K562 (cell line): ENCODE results near the gene CCR9. TPM values are rescaled to one million over a fixed set of nuclear protein-coding genes. Genes with fewer than 3 reads are reported as not detected.

Experiments
- ARID1B ChIP-seq: fragments of 450-650 bp; IDR thresholded peaks from 2 replicates; pipeline ENCODE4 v1.6.1; 2016; ENCODE audit warnings: antibody characterized with exemption, mild to moderate bottlenecking, inconsistent platforms
- ARNT ChIP-seq, 2 experiments: fragments of 450-650 bp; IDR thresholded peaks; 2 replicates each; pipeline ENCODE4 v1.6.1; 2016; ENCODE audit warnings: mild to moderate bottlenecking in 1 of 2
- ETV5 ChIP-seq: sonication (generic); formaldehyde crosslinking; IDR thresholded peaks from 2 replicates; pipeline ENCODE4 v1.4.0; 2020; ENCODE audit warnings: low read depth, mild to moderate bottlenecking, missing genetic modification reagents
- JUN ChIP-seq, 2 experiments: sonication (generic) in 1 of 2; formaldehyde crosslinking in 1 of 2; IDR thresholded peaks; 2 replicates each; pipeline versions ENCODE4 v1.6.1 to v1.8.0; 2012 to 2022; ENCODE audit warnings: borderline replicate concordance in 2 of 2, mild to moderate bottlenecking in 2 of 2, improper control_type of control experiment in 1 of 2, low read depth in 1 of 2, low read length in 1 of 2, missing genetic modification reagents in 1 of 2
- KAT2B ChIP-seq: IDR thresholded peaks from one replicate; pipeline ENCODE4 v1.6.1; 2012; ENCODE audit warnings: low read depth, mild to moderate bottlenecking, control low read depth, inconsistent platforms, low read length, moderate library complexity
- MYBL2 ChIP-seq, 2 experiments: fragments of 450-650 bp in 1 of 2; sonication (generic) in 1 of 2; formaldehyde crosslinking in 1 of 2; IDR thresholded peaks; 2 replicates each; pipeline versions ENCODE4 v1.6.1 to v1.8.1; 2017 to 2022; ENCODE audit warnings: borderline replicate concordance in 1 of 2, inconsistent platforms in 1 of 2, low read depth in 1 of 2, mild to moderate bottlenecking in 1 of 2, missing genetic modification reagents in 1 of 2, moderate library complexity in 1 of 2
- POLR2G ChIP-seq: fragments of 200-400 bp; formaldehyde crosslinking; IDR thresholded peaks from 2 replicates; pipeline ENCODE4 v1.6.1; 2017; ENCODE audit warnings: low read depth, mild to moderate bottlenecking, antibody characterized with exemption, low read length, moderate library complexity
- PPARD ChIP-seq: fragments of 250-450 bp; sonication (Bioruptor Pico); IDR thresholded peaks from 2 replicates; pipeline ENCODE4 v1.8.0; 2022; ENCODE audit warnings: inconsistent platforms, mild to moderate bottlenecking, moderate library complexity
- SNRNP70 ChIP-seq: fragments of 200-400 bp; formaldehyde crosslinking; optimal IDR thresholded peaks from 2 replicates; pipeline ENCODE3; 2017; ENCODE audit warnings: low read depth, low read length
- TAF1 ChIP-seq: IDR thresholded peaks from 2 replicates; pipeline ENCODE4 v1.6.1; 2011; ENCODE audit warnings: mild to moderate bottlenecking, low read length, moderate library complexity; ENCODE audit not compliant: insufficient read depth, control insufficient read depth, severe bottlenecking; ENCODE audit errors: extremely low read depth
- TBP ChIP-seq: optimal IDR thresholded peaks from 2 replicates; pipeline ENCODE3; 2011; ENCODE audit warnings: low read depth, low read length, improper control_type of control experiment
- TCF3 ChIP-seq: sonication (generic); formaldehyde crosslinking; IDR thresholded peaks from 2 replicates; pipeline ENCODE4 v1.4.0; 2020; ENCODE audit warnings: mild to moderate bottlenecking, missing genetic modification reagents
- TRIM28 ChIP-seq: fragments of 450-650 bp; IDR thresholded peaks from 2 replicates; pipeline ENCODE4 v1.6.1; 2017
- VEZF1 ChIP-seq: fragments of 200-800 bp; sonication (Bioruptor generic); IDR thresholded peaks from 2 replicates; pipeline ENCODE4 v1.6.1; 2017; ENCODE audit warnings: missing genetic modification characterization, missing compliant biosample characterization
- ZNF212 ChIP-seq: fragments of 450-650 bp; formaldehyde crosslinking; IDR thresholded peaks from 2 replicates; pipeline ENCODE4 v1.4.0; 2020; ENCODE audit warnings: mild to moderate bottlenecking
- ZNF436 ChIP-seq: fragments of 250-450, 450-650 bp; sonication (Bioruptor Pico); formaldehyde crosslinking; IDR thresholded peaks from 2 replicates; pipeline ENCODE4 v1.7.0; 2020; ENCODE audit warnings: mild to moderate bottlenecking
- ZNF445 ChIP-seq: fragments of 250-450 bp; sonication (Bioruptor Pico); IDR thresholded peaks from 2 replicates; pipeline ENCODE4 v1.4.0; 2020; ENCODE audit warnings: low read depth, mild to moderate bottlenecking, moderate library complexity
- ZNF57 ChIP-seq: fragments of 450-650 bp; formaldehyde crosslinking; IDR thresholded peaks from 2 replicates; pipeline ENCODE4 v1.4.0; 2020; ENCODE audit warnings: mild to moderate bottlenecking, moderate library complexity
- polyA plus RNA-seq, 8 experiments: library from polyadenylated mRNA; depleted of rRNA in 4 of 8; stranded (reverse) in 5 of 8; unstranded in 3 of 8; fragments of >200 nt; fragmentation: Nextera tagmentation in 2 of 8; fragmentation: Illumina TruSeq in 1 of 8; extraction: Ambion mirVana in 2 of 8; extraction: Trizol in 1 of 8; gene quantifications; 2 replicates each; pipeline versions ENCODE4 v1.2.1 to v1.2.3, GENCODE V29; 2011 to 2014; ENCODE audit warnings: inconsistent platforms in 1 of 8, missing spikeins in 1 of 8
- total RNA-seq, 7 experiments: library from RNA; depleted of rRNA in 6 of 7; stranded (reverse); fragments of >200 nt in 6 of 7; fragmentation: Illumina TruSeq in 2 of 7; extraction: Trizol in 2 of 7; gene quantifications; 2 replicates each; pipeline versions ENCODE4 v1.2.1 to v1.2.3, GENCODE V29; 2011 to 2021; ENCODE audit warnings: low replicate concordance in 1 of 7
- TF ChIP-seq, protein P1 (sequence below), 2 experiments: fragments of 450-650 bp in 1 of 2; sonication (generic) in 1 of 2; formaldehyde crosslinking in 1 of 2; IDR thresholded peaks in 1 of 2; conservative IDR thresholded peaks in 1 of 2; 2 replicates each; pipeline versions ENCODE4 v1.6.1 to v1.8.1; 2016 to 2023; ENCODE audit warnings: mild to moderate bottlenecking in 2 of 2, moderate library complexity in 2 of 2, inconsistent platforms in 1 of 2, missing genetic modification reagents in 1 of 2
- TF ChIP-seq, protein P2 (sequence below): fragments of 450-650 bp; IDR thresholded peaks from 2 replicates; pipeline ENCODE4 v1.6.1; 2017; ENCODE audit warnings: mild to moderate bottlenecking, moderate library complexity
- TF ChIP-seq, protein P3 (sequence below): fragments of 250-450 bp; sonication (Bioruptor Pico); IDR thresholded peaks from 2 replicates; pipeline ENCODE4 v1.8.0; 2022; ENCODE audit warnings: inconsistent platforms

Gene CCR9
- total and polyA plus RNA-seq, 9 of the 15 experiments (the other 6 are each of a cell fraction or from before 2014, with no cell fraction given) = not detected

DNA sequence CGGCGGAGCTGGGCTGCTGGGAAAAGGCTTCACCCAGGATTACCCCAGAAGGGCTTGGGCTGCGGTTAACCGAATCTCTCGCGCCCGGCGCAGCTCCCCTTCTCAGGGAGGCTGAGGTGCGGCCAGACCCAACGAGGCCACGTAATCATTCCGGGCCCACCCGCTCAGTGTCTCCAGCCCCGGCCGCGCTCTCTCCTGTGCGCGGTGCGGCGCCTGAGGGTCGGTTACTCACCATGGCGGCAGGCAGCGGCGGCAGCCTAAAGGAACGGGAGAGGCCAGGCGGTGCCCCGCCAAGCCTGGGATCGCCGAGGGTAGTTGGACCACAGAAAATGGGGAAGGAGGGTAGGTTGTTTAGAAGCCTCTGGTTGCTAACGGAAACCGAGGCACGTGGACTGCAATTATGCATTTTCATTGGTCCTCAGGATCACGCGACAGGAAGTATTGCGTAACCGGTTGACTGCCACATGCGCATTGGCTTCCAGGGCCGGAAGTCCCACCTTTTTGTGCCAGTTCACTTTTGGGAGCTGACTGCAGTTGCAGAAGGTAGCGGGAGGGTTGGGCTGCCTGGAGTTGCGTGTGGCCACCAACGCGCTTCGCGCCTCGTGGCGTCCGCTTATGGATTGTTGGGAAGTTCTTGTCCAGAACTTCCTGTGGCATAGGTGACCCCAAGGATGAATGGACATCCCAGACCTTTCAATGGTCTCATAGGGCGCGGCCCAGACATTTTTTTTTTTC, 44.4 kb upstream of the CCR9 start, which contains the start of gene LZTFL1 (continued):
- TF ChIP-seq MYBL2 (IDR thresholded peaks at IDR 0.05; ENCODE audit: low read depth) = peak; percentile 60
- no peak for TF ChIP-seq MYBL2 (CRISPR knock-in tag; IDR thresholded peaks at IDR 0.05; ENCODE audit: borderline replicate concordance)
- TF ChIP-seq, protein P1, sequence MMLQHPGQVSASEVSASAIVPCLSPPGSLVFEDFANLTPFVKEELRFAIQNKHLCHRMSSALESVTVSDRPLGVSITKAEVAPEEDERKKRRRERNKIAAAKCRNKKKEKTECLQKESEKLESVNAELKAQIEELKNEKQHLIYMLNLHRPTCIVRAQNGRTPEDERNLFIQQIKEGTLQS (IDR thresholded peaks at IDR 0.05) = peak; percentile 98
- TF ChIP-seq, protein P1 (CRISPR knock-in tag; conservative IDR thresholded peaks at IDR 0.05) = peak; percentile 66
- TF ChIP-seq ZNF436 (CRISPR knock-in tag) = no peak
- TF ChIP-seq ARID1B = peak; percentile 36
- peak; percentile 31 for TF ChIP-seq TAF1
- TF ChIP-seq ETV5 (CRISPR knock-in tag) = 0 out of 2 replicates have a peak, but pooled peaks have one; percentile 48
- no peak for TF ChIP-seq SNRNP70
- peak; percentile 39 to 52; a peak in 1 of 4 replicates for TF ChIP-seq ARNT (IDR thresholded peaks at IDR 0.05)
- no peak for TF ChIP-seq ZNF445 (CRISPR knock-in tag)
- TF ChIP-seq KAT2B = no peak
- TF ChIP-seq, protein P2, sequence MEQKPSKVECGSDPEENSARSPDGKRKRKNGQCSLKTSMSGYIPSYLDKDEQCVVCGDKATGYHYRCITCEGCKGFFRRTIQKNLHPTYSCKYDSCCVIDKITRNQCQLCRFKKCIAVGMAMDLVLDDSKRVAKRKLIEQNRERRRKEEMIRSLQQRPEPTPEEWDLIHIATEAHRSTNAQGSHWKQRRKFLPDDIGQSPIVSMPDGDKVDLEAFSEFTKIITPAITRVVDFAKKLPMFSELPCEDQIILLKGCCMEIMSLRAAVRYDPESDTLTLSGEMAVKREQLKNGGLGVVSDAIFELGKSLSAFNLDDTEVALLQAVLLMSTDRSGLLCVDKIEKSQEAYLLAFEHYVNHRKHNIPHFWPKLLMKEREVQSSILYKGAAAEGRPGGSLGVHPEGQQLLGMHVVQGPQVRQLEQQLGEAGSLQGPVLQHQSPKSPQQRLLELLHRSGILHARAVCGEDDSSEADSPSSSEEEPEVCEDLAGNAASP = no peak
- TF ChIP-seq VEZF1 = peak; percentile 44; the same call in 1 of the 2 replicates
- no peak for TF ChIP-seq TCF3 (CRISPR knock-in tag)
- peak; percentile 70 for TF ChIP-seq POLR2G
- TF ChIP-seq TRIM28 = peak; percentile 62; the same call in 1 of the 2 replicates
- TF ChIP-seq, protein P3, sequence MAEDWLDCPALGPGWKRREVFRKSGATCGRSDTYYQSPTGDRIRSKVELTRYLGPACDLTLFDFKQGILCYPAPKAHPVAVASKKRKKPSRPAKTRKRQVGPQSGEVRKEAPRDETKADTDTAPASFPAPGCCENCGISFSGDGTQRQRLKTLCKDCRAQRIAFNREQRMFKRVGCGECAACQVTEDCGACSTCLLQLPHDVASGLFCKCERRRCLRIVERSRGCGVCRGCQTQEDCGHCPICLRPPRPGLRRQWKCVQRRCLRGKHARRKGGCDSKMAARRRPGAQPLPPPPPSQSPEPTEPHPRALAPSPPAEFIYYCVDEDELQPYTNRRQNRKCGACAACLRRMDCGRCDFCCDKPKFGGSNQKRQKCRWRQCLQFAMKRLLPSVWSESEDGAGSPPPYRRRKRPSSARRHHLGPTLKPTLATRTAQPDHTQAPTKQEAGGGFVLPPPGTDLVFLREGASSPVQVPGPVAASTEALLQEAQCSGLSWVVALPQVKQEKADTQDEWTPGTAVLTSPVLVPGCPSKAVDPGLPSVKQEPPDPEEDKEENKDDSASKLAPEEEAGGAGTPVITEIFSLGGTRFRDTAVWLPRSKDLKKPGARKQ = no peak
- TF ChIP-seq ZNF212 (CRISPR knock-in tag) = no peak
- no peak for TF ChIP-seq PPARD
- TF ChIP-seq JUN (IDR thresholded peaks at IDR 0.05; ENCODE audit: borderline replicate concordance, low read depth, low read length) = peak; percentile 84
- no peak for TF ChIP-seq JUN (CRISPR knock-in tag; IDR thresholded peaks at IDR 0.05; ENCODE audit: borderline replicate concordance)
- no peak for TF ChIP-seq ZNF57
- peak; percentile 27 for TF ChIP-seq TBP
